NB4 (cell line): ENCODE results near the gene DIP2C.

Experiments
- CTCF ChIP-seq: IDR thresholded peaks from one replicate; pipeline ENCODE4 v1.5.1; 2012; ENCODE audit warnings: low read depth, low read length
- MAX ChIP-seq: IDR thresholded peaks from 2 replicates; pipeline ENCODE4 v1.6.1; 2011; ENCODE audit warnings: low read depth, low read length
- MYC ChIP-seq: IDR thresholded peaks from 2 replicates; pipeline ENCODE4 v1.6.1; 2011; ENCODE audit warnings: low read depth, low read length
- POLR2A ChIP-seq: IDR thresholded peaks from 2 replicates; pipeline ENCODE4 v1.6.1; 2011; ENCODE audit warnings: mild to moderate bottlenecking; ENCODE audit not compliant: insufficient read length; ENCODE audit errors: extremely low read depth

- TF ChIP-seq POLR2A (no peak), CTCF (no peak), MAX (no peak), MYC (no peak)
Observed at GRCh38 chr10:687583-688311, 1.7 kb downstream of the DIP2C start.
